ENCODE measurements around the gene ABCA13. TPM values are rescaled to one million over a fixed set of nuclear protein-coding genes. Genes with fewer than 3 reads are reported as not detected.
A peak's percentile ranks its signal among the peaks of the same experiment; 100 is the strongest.

Gene ABCA13
- polyA plus RNA-seq, 4 donors: 0.16 to 0.39 (median 0.22) TPM; not detected in 1

- WGBS, 3 donors: 77 to 85% (median 78%) methylated on average over 2 of the region's 2 CpGs
- Histone ChIP-seq H3K36me3 (ENCODE audit: control insufficient read depth in 3 of 3, insufficient read depth in 2 of 3, low read depth in 1 of 3, low read length in 3 of 3) (no peaks in the 10 kb centered on the region), H3K27me3 (ENCODE audit: control insufficient read depth in 3 of 3, insufficient read depth in 3 of 3, low read length in 3 of 3) (peaks cover 0 to 4% (median 0%) of the 10 kb centered on the region in 3 donors), H3K4me1 (ENCODE audit: control insufficient read depth in 3 of 3, insufficient read depth in 2 of 3, low read depth in 1 of 3, low read length in 2 of 3) (no peaks in the 10 kb centered on the region), H3K4me3 (ENCODE audit: low read depth in 1 of 3, low read length in 3 of 3) (no peak overlapping the region), H3K27ac (ENCODE audit: low read depth in 1 of 3, low read length in 2 of 3) (no peak overlapping the region), H3K9me3 (ENCODE audit: control insufficient read depth in 2 of 2, insufficient read depth in 1 of 2, low read depth in 1 of 2, low read length in 1 of 2) (peaks cover 0 to 10% of the 10 kb centered on the region in 2 donors)
- FAIRE-seq (no peak), DNase-seq (no peak)
These were observed 6.1 kb upstream of the ABCA13 start for GRCh38 chr7:48165157-48165556.

- no peaks in the 10 kb centered on the region for H3K27me3 ChIP-seq (ENCODE audit: control insufficient read depth in 3 of 3, insufficient read depth in 3 of 3, low read length in 3 of 3)
- no peak overlapping the region for H3K27ac ChIP-seq (ENCODE audit: low read depth in 1 of 3, low read length in 2 of 3)
- no peaks in the 10 kb centered on the region for H3K36me3 ChIP-seq (ENCODE audit: control insufficient read depth in 3 of 3, insufficient read depth in 2 of 3, low read depth in 1 of 3, low read length in 3 of 3)
- DNase-seq (peak in 1 of 2 donors; percentile 48), FAIRE-seq (no peak)
- H3K4me3 ChIP-seq (ENCODE audit: low read depth in 1 of 3, low read length in 3 of 3): no peak overlapping the region
- WGBS, 3 donors: 48 to 65% (median 63%) methylated on average over 2 of the region's 2 CpGs
- no peaks in the 10 kb centered on the region for H3K4me1 ChIP-seq (ENCODE audit: control insufficient read depth in 3 of 3, insufficient read depth in 2 of 3, low read depth in 1 of 3, low read length in 2 of 3)
- H3K9me3 ChIP-seq (ENCODE audit: control insufficient read depth in 2 of 2, insufficient read depth in 1 of 2, low read depth in 1 of 2, low read length in 1 of 2): peaks cover 0 to 10% of the 10 kb centered on the region in 2 donors
These were observed 3.1 kb upstream of the ABCA13 start for GRCh38 chr7:48168159-48168558.

GRCh38 chr7:48170506-48170905 lies 752 bp upstream of the ABCA13 start:
- no peak overlapping the region for H3K27ac ChIP-seq (ENCODE audit: low read depth in 1 of 3, low read length in 2 of 3)
- no peak for FAIRE-seq
- no peak for DNase-seq
- H3K9me3 ChIP-seq (ENCODE audit: control insufficient read depth in 2 of 2, insufficient read depth in 1 of 2, low read depth in 1 of 2, low read length in 1 of 2): peaks cover 0 to 10% of the 10 kb centered on the region in 2 donors
- H3K27me3 ChIP-seq (ENCODE audit: control insufficient read depth in 3 of 3, insufficient read depth in 3 of 3, low read length in 3 of 3): no peaks in the 10 kb centered on the region
- no peak overlapping the region for H3K4me3 ChIP-seq (ENCODE audit: low read depth in 1 of 3, low read length in 3 of 3)
- WGBS, 3 donors: 58 to 84% (median 60%) methylated on average over 3 of the region's 3 CpGs
- H3K4me1 ChIP-seq (ENCODE audit: control insufficient read depth in 3 of 3, insufficient read depth in 2 of 3, low read depth in 1 of 3, low read length in 2 of 3): no peaks in the 10 kb centered on the region
- H3K36me3 ChIP-seq (ENCODE audit: control insufficient read depth in 3 of 3, insufficient read depth in 2 of 3, low read depth in 1 of 3, low read length in 3 of 3): no peaks in the 10 kb centered on the region

GRCh38 chr7:48173313-48173712 lies 2.1 kb downstream of the ABCA13 start:
- H3K4me1 ChIP-seq (ENCODE audit: control insufficient read depth in 3 of 3, insufficient read depth in 2 of 3, low read depth in 1 of 3, low read length in 2 of 3): no peaks in the 10 kb centered on the region
- FAIRE-seq (no peak), DNase-seq (no peak)
- peaks cover 0 to 6% of the 10 kb centered on the region in 2 donors for H3K9me3 ChIP-seq (ENCODE audit: control insufficient read depth in 2 of 2, insufficient read depth in 1 of 2, low read depth in 1 of 2, low read length in 1 of 2)
- no peak overlapping the region for H3K4me3 ChIP-seq (ENCODE audit: low read depth in 1 of 3, low read length in 3 of 3)
- H3K36me3 ChIP-seq (ENCODE audit: control insufficient read depth in 3 of 3, insufficient read depth in 2 of 3, low read depth in 1 of 3, low read length in 3 of 3): no peaks in the 10 kb centered on the region
- H3K27ac ChIP-seq (ENCODE audit: low read depth in 1 of 3, low read length in 2 of 3): no peak overlapping the region
- H3K27me3 ChIP-seq (ENCODE audit: control insufficient read depth in 3 of 3, insufficient read depth in 3 of 3, low read length in 3 of 3): no peaks in the 10 kb centered on the region

- WGBS, 3 donors: 83 to 93% (median 84%) methylated on average over 1 of the region's 1 CpG
- no peak for FAIRE-seq
These were observed 2.6 kb downstream of the ABCA13 start for GRCh38 chr7:48173756-48174382.

GRCh38 chr7:48175019-48175418 lies 3.8 kb downstream of the ABCA13 start:
- no peak for FAIRE-seq
- Histone ChIP-seq H3K4me1 (ENCODE audit: control insufficient read depth in 3 of 3, insufficient read depth in 2 of 3, low read depth in 1 of 3, low read length in 2 of 3) (no peaks in the 10 kb centered on the region), H3K27ac (ENCODE audit: low read depth in 1 of 3, low read length in 2 of 3) (no peak overlapping the region), H3K4me3 (ENCODE audit: low read depth in 1 of 3, low read length in 3 of 3) (no peak overlapping the region), H3K27me3 (ENCODE audit: control insufficient read depth in 3 of 3, insufficient read depth in 3 of 3, low read length in 3 of 3) (no peaks in the 10 kb centered on the region), H3K9me3 (ENCODE audit: control insufficient read depth in 2 of 2, insufficient read depth in 1 of 2, low read depth in 1 of 2, low read length in 1 of 2) (no peaks in the 10 kb centered on the region), H3K36me3 (ENCODE audit: control insufficient read depth in 3 of 3, insufficient read depth in 2 of 3, low read depth in 1 of 3, low read length in 3 of 3) (no peaks in the 10 kb centered on the region)
- no peak for DNase-seq
- WGBS, 3 donors: 71 to 81% (median 72%) methylated on average over 1 of the region's 1 CpG

More at GRCh38 chr7:48173756-48174382, 2.6 kb downstream of the ABCA13 start:
- H3K27ac ChIP-seq (ENCODE audit: low read depth in 1 of 3, low read length in 2 of 3): no peak overlapping the region
- H3K4me1 ChIP-seq (ENCODE audit: control insufficient read depth in 3 of 3, insufficient read depth in 2 of 3, low read depth in 1 of 3, low read length in 2 of 3): no peaks in the 10 kb centered on the region
- no peak overlapping the region for H3K4me3 ChIP-seq (ENCODE audit: low read depth in 1 of 3, low read length in 3 of 3)
- H3K9me3 ChIP-seq (ENCODE audit: control insufficient read depth in 2 of 2, insufficient read depth in 1 of 2, low read depth in 1 of 2, low read length in 1 of 2): peaks cover 0 to 3% of the 10 kb centered on the region in 2 donors
- no peaks in the 10 kb centered on the region for H3K36me3 ChIP-seq (ENCODE audit: control insufficient read depth in 3 of 3, insufficient read depth in 2 of 3, low read depth in 1 of 3, low read length in 3 of 3)
- no peak for DNase-seq
- H3K27me3 ChIP-seq (ENCODE audit: control insufficient read depth in 3 of 3, insufficient read depth in 3 of 3, low read length in 3 of 3): no peaks in the 10 kb centered on the region

GRCh38 chr7:48176356-48176893 lies 5.2 kb downstream of the ABCA13 start:
- Histone ChIP-seq H3K27ac (ENCODE audit: low read depth in 1 of 3, low read length in 2 of 3) (no peak overlapping the region), H3K27me3 (ENCODE audit: control insufficient read depth in 3 of 3, insufficient read depth in 3 of 3, low read length in 3 of 3) (no peaks in the 10 kb centered on the region), H3K9me3 (ENCODE audit: control insufficient read depth in 2 of 2, insufficient read depth in 1 of 2, low read depth in 1 of 2, low read length in 1 of 2) (no peaks in the 10 kb centered on the region), H3K4me3 (ENCODE audit: low read depth in 1 of 3, low read length in 3 of 3) (no peak overlapping the region), H3K36me3 (ENCODE audit: control insufficient read depth in 3 of 3, insufficient read depth in 2 of 3, low read depth in 1 of 3, low read length in 3 of 3) (no peaks in the 10 kb centered on the region), H3K4me1 (ENCODE audit: control insufficient read depth in 3 of 3, insufficient read depth in 2 of 3, low read depth in 1 of 3, low read length in 2 of 3) (no peaks in the 10 kb centered on the region)
- no peak for DNase-seq
- FAIRE-seq: no peak
- 90 to 94% (median 93%) methylated on average over 2 of the region's 2 CpGs for WGBS, 3 donors

- no peak overlapping the region for H3K27ac ChIP-seq (ENCODE audit: low read depth in 1 of 3, low read length in 2 of 3)
- 85 to 90% (median 89%) methylated on average over 11 of the region's 11 CpGs for WGBS, 3 donors
- H3K9me3 ChIP-seq (ENCODE audit: control insufficient read depth in 2 of 2, insufficient read depth in 1 of 2, low read depth in 1 of 2, low read length in 1 of 2): no peaks in the 10 kb centered on the region
- DNase-seq (no peak), FAIRE-seq (no peak)
- H3K4me3 ChIP-seq (ENCODE audit: low read depth in 1 of 3, low read length in 3 of 3): no peak overlapping the region
- no peaks in the 10 kb centered on the region for H3K36me3 ChIP-seq (ENCODE audit: control insufficient read depth in 3 of 3, insufficient read depth in 2 of 3, low read depth in 1 of 3, low read length in 3 of 3)
- no peaks in the 10 kb centered on the region for H3K4me1 ChIP-seq (ENCODE audit: control insufficient read depth in 3 of 3, insufficient read depth in 2 of 3, low read depth in 1 of 3, low read length in 2 of 3)
- no peaks in the 10 kb centered on the region for H3K27me3 ChIP-seq (ENCODE audit: control insufficient read depth in 3 of 3, insufficient read depth in 3 of 3, low read length in 3 of 3)
These were observed 6.0 kb downstream of the ABCA13 start for GRCh38 chr7:48177271-48177670.

Measured in small intestine (tissue), 7 donors.